Testis (tissue), 2 donors: ENCODE measurements around the gene RASGEF1C.

Source experiments
- CTCF ChIP-seq, 3 experiments: fragments of 450-650 bp in 2 of 3; fragments of 200-600 bp in 1 of 3; sonication (generic) in 1 of 3; IDR thresholded peaks; one replicate each; pipeline ENCODE4 v1.5.1; 2016 to 2019; ENCODE audit warnings: antibody characterized with exemption in 3 of 3, mild to moderate bottlenecking in 2 of 3, moderate library complexity in 1 of 3
- POLR2A ChIP-seq: fragments of 450-650 bp; IDR thresholded peaks from one replicate; pipeline ENCODE4 v1.6.1; 2017; ENCODE audit warnings: antibody characterized with exemption, mild to moderate bottlenecking, moderate library complexity

GRCh38 chr5:180135967-180136629, 72.9 kb downstream of the RASGEF1C start:
- no peak for TF ChIP-seq CTCF (IDR thresholded peaks at IDR 0.05)
- TF ChIP-seq POLR2A = no peak
